IMR-90 (cell line): Measurements from ENCODE around the gene KCNQ1. TPM values are rescaled to one million over a fixed set of nuclear protein-coding genes. Genes with fewer than 3 reads are reported as not detected.

Source experiments
- ATAC-seq: fragments of 200-7000 bp; cut with Tn5 transposase; 2 replicates; pipeline ENCODE4 v1.9.1; 2020; ENCODE audit warnings: low read depth, mild to moderate bottlenecking, moderate library complexity
- BruUV-seq: library from RNA; stranded (reverse); fragments of 400-500 nt; replicated peaks from 2 replicates; lab custom pipeline; 2021; lab: Mats Ljungman, UMichigan
- CTCF ChIA-PET: fragments of 300-600 bp; formaldehyde crosslinking; extraction: SDS; loops from one replicate; lab custom pipeline; 2021; ENCODE audit warnings: antibody characterized with exemption; lab: Yijun Ruan, JAX
- POLR2A ChIA-PET: fragments of 300-600 bp; sonication (Branson Sonifier 250); formaldehyde crosslinking; loops from one replicate; lab custom pipeline; 2022; ENCODE audit warnings: antibody characterized with exemption; ENCODE audit not compliant: unreplicated experiment; lab: Charles Lee
- DNase-seq: peaks from one replicate; pipeline ENCODE4 v3.0.0; 2013
- H2AFZ ChIP-seq: replicated peaks from 2 replicates; pipeline ENCODE3; 2013; ENCODE audit warnings: low read length, mild to moderate bottlenecking; ENCODE audit not compliant: poor library complexity
- H2AK5ac ChIP-seq: 2 replicates; pipeline ENCODE4 v1.6.1; 2013; ENCODE audit warnings: low read depth, low read length, inconsistent platforms
- H2AK9ac ChIP-seq: replicated peaks from 2 replicates; pipeline ENCODE3; 2013; ENCODE audit warnings: mild to moderate bottlenecking, low read depth, low read length, moderate library complexity; ENCODE audit not compliant: poor library complexity
- H2BK120ac ChIP-seq: 2 replicates; pipeline ENCODE4 v1.6.1; 2013; ENCODE audit warnings: low read depth, low read length, inconsistent platforms
- H2BK15ac ChIP-seq: 3 replicates; pipeline ENCODE4 v1.6.1; 2013; ENCODE audit warnings: low read depth, low read length, inconsistent platforms
- H2BK20ac ChIP-seq: 2 replicates; pipeline ENCODE4 v1.6.1; 2013; ENCODE audit warnings: low read depth, mild to moderate bottlenecking, inconsistent platforms, low read length, moderate library complexity
- H2BK5ac ChIP-seq: 2 replicates; pipeline ENCODE4 v1.6.1; 2013; ENCODE audit warnings: mild to moderate bottlenecking, low read depth, low read length, inconsistent platforms; ENCODE audit not compliant: poor library complexity, severe bottlenecking
- H3K14ac ChIP-seq: replicated peaks from 2 replicates; pipeline ENCODE4 v1.6.1; 2013; ENCODE audit warnings: low read depth, low read length, inconsistent platforms
- H3K18ac ChIP-seq: 2 replicates; pipeline ENCODE4 v1.6.1; 2013; ENCODE audit warnings: low read depth, low read length, control low read depth
- H3K23ac ChIP-seq: 2 replicates; pipeline ENCODE4 v1.6.1; 2013; ENCODE audit warnings: low read depth, low read length, inconsistent platforms
- H3K27ac ChIP-seq: 2 replicates; pipeline ENCODE4 v1.5.1; 2013; ENCODE audit warnings: mild to moderate bottlenecking, control low read depth, low read length; ENCODE audit not compliant: insufficient read depth
- H3K27me3 ChIP-seq: 2 replicates; pipeline ENCODE4 v1.6.1; 2013; ENCODE audit warnings: low read length; ENCODE audit not compliant: control insufficient read depth, insufficient read depth
- H3K36me3 ChIP-seq: 2 replicates; pipeline ENCODE4 v1.6.1; 2013; ENCODE audit warnings: low read length, mixed read lengths; ENCODE audit not compliant: control insufficient read depth, insufficient read depth
- H3K4ac ChIP-seq: 2 replicates; pipeline ENCODE4 v1.6.1; 2013; ENCODE audit warnings: low read depth, low read length, inconsistent platforms
- H3K4me1 ChIP-seq: 2 replicates; pipeline ENCODE4 v1.6.1; 2013; ENCODE audit warnings: low read length, mixed read lengths; ENCODE audit not compliant: control insufficient read depth, insufficient read depth
- H3K4me2 ChIP-seq: 2 replicates; pipeline ENCODE4 v1.6.1; 2013; ENCODE audit warnings: low read depth, mild to moderate bottlenecking, control low read depth, low read length, moderate library complexity
- H3K4me3 ChIP-seq: 2 replicates; pipeline ENCODE4 v1.5.1; 2013; ENCODE audit warnings: low read depth, mild to moderate bottlenecking, control low read depth, low read length, moderate library complexity; ENCODE audit not compliant: insufficient read depth
- H3K56ac ChIP-seq: 2 replicates; pipeline ENCODE4 v1.6.1; 2013; ENCODE audit warnings: low read length, inconsistent platforms; ENCODE audit not compliant: insufficient read depth; ENCODE audit errors: extremely low read depth
- H3K79me1 ChIP-seq, 2 experiments: 2 replicates each; pipeline ENCODE4 v1.6.1; 2013; ENCODE audit warnings: low read length in 2 of 2, inconsistent platforms in 1 of 2, low read depth in 1 of 2
- H3K9ac ChIP-seq: 2 replicates; pipeline ENCODE4 v1.6.1; 2013; ENCODE audit warnings: low read depth, low read length, control low read depth
- H3K9me1 ChIP-seq: 2 replicates; pipeline ENCODE4 v1.6.1; 2013; ENCODE audit warnings: low read length, inconsistent platforms; ENCODE audit not compliant: insufficient read depth
- H3K9me3 ChIP-seq: 2 replicates; pipeline ENCODE4 v1.6.1; 2013; ENCODE audit warnings: low read length; ENCODE audit not compliant: control insufficient read depth, insufficient read depth
- H4K20me1 ChIP-seq: 2 replicates; pipeline ENCODE4 v1.6.1; 2013; ENCODE audit warnings: low read length, inconsistent platforms; ENCODE audit not compliant: insufficient read depth
- H4K5ac ChIP-seq: 2 replicates; pipeline ENCODE4 v1.6.1; 2013; ENCODE audit warnings: mild to moderate bottlenecking, low read depth, low read length, control low read depth
- H4K8ac ChIP-seq, 2 experiments: 2 replicates each; pipeline ENCODE4 v1.6.1; 2013; ENCODE audit warnings: low read depth in 2 of 2, low read length in 2 of 2, control low read depth in 1 of 2, inconsistent platforms in 1 of 2
- H4K91ac ChIP-seq: 2 replicates; pipeline ENCODE4 v1.6.1; 2013; ENCODE audit warnings: low read depth, low read length, inconsistent platforms; ENCODE audit not compliant: insufficient read depth
- BHLHE40 ChIP-seq: fragments of 150-350 bp; IDR thresholded peaks from 2 replicates; pipeline ENCODE4 v1.6.1; 2016; ENCODE audit warnings: mild to moderate bottlenecking, low read depth, low read length
- FOS ChIP-seq: fragments of 150-350 bp; IDR thresholded peaks from 2 replicates; pipeline ENCODE4 v1.6.1; 2016; ENCODE audit warnings: low read depth, low read length
- NFE2L2 ChIP-seq: fragments of 150-350 bp; IDR thresholded peaks from 2 replicates; pipeline ENCODE4 v1.6.1; 2016; ENCODE audit warnings: low read depth, mild to moderate bottlenecking, low read length
- POLR2A ChIP-seq: IDR thresholded peaks from 2 replicates; pipeline ENCODE4 v1.6.1; 2012; ENCODE audit warnings: mild to moderate bottlenecking, low read depth, low read length
- RAD21 ChIP-seq: IDR thresholded peaks from 2 replicates; pipeline ENCODE4 v1.6.1; 2012; ENCODE audit warnings: low read length, improper control_type of control experiment
- RCOR1 ChIP-seq: IDR thresholded peaks from 2 replicates; pipeline ENCODE4 v1.6.1; 2012; ENCODE audit warnings: mild to moderate bottlenecking, low read length, improper control_type of control experiment; ENCODE audit not compliant: insufficient replicate concordance
- RFX5 ChIP-seq: IDR thresholded peaks from 2 replicates; pipeline ENCODE4 v1.8.0; 2012; ENCODE audit warnings: low read depth, mild to moderate bottlenecking, low read length, moderate library complexity
- SMC3 ChIP-seq: fragments of 150-350 bp; IDR thresholded peaks from 2 replicates; pipeline ENCODE4 v1.6.1; 2016; ENCODE audit warnings: low read depth, mild to moderate bottlenecking, antibody characterized with exemption, low read length, moderate library complexity
- WGBS, 2 experiments: methylation state at CpG; one replicate each; pipeline versions ENCODE4 v1.1.5 to v1.1.7; 2013; ENCODE audit warnings: missing lambda C conversion rate in 2 of 2; ENCODE audit not compliant: insufficient read length in 1 of 2; ENCODE audit errors: extremely low coverage in 2 of 2; 5-methylcytosine and 5-hydroxymethylcytosine counted together
- dilution Hi-C: fragments of 300-500 bp; cut with HindIII; formaldehyde crosslinking; loops from one replicate; pipeline ENCODE4 v1.14.3; 2018; ENCODE audit warnings: low sequenced_read_pairs; ENCODE audit not compliant: unreplicated experiment
- in situ Hi-C: fragments of 300-500 bp; cut with MboI; formaldehyde crosslinking; loops from 3 replicates; pipeline ENCODE4 v1.14.3; 2019; ENCODE audit warnings: low sequenced_read_pairs, inconsistent platforms, mixed read lengths
- intact Hi-C: fragments of 100-400 bp; cut with micrococcal nuclease; formaldehyde crosslinking; loops from 2 replicates; pipeline ENCODE4 v1.10.0; 2022
- polyA plus RNA-seq, 3 experiments: library from polyadenylated mRNA; depleted of rRNA; stranded (reverse); fragments of >200 nt; gene quantifications; 2 replicates each; pipeline ENCODE4 v1.2.3, GENCODE V29; 2012; ENCODE audit warnings: low replicate concordance in 1 of 3
- total RNA-seq: library from RNA; depleted of rRNA; stranded (reverse); fragments of >200 nt; gene quantifications from 2 replicates; pipeline ENCODE4 v1.2.3, GENCODE V29; 2012
- TF ChIP-seq, protein P1 (sequence below): fragments of 150-350 bp; IDR thresholded peaks from 2 replicates; pipeline ENCODE4 v1.6.1; 2016; ENCODE audit warnings: low read depth, mild to moderate bottlenecking, low read length, moderate library complexity, borderline replicate concordance
- TF ChIP-seq, protein P2 (sequence below): fragments of 150-350 bp; IDR thresholded peaks from 2 replicates; pipeline ENCODE4 v1.6.1; 2017; ENCODE audit warnings: mild to moderate bottlenecking, antibody characterized with exemption, low read length, low read depth
- TF ChIP-seq, protein P3 (sequence below): conservative IDR thresholded peaks from 2 replicates; pipeline ENCODE4 v1.5.1; 2012; ENCODE audit warnings: mild to moderate bottlenecking, low read depth, low read length, improper control_type of control experiment

Gene KCNQ1
- total and polyA plus RNA-seq, 2 of the 4 experiments (the other 2 are of a cell fraction), result 0.07 TPM; not detected in 1

DNA sequence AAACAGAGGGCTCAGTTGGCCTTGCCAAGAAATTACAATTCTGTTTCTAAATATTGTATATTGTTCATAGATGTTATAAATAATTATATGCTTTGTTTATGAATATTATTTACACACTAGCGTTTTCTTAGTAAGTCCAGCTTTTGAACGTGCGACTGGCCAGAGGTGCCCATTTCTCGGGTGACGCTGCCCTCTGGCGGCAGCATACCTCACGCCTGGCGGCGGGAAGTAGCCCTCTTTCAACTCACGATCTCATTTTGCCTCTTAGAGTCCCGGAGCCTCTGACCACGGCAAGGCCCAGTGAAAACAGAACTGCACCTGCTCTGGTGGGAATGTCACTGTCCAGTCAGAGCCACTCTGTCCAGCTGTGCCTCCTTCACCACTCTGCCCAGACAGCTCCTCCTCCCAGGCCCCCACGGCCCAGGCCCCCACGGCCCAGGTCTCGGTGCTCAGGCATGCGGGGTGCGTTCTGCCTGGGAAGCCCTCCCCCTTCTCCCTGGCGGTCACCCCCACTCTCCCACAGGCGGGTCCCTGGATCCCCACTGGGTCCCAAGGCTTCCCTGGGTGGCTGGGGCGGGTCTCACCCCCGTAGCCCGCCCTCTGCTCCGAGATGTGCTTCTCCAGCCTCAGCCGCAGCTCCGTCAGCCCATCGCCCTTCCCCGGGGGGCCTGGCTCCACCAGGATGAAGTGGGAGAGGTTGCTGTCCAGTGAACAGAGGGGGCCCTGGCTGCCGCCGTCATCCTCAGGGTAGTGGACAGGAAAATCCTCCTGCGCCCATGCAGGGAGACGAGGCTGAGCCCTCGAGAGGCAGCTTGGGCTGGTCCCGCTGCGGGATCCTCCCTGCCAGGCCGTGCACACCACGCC, 24.9 kb upstream of the KCNQ1 start:
- Histone ChIP-seq H3K79me1 (no peaks in the 10 kb centered on the region), H3K56ac (no peak overlapping the region), H3K14ac (no peak overlapping the region), H4K8ac (peak overlapping the region in 1 of 2 experiments; percentile 75; a peak in 1 of 4 replicates), H2AK5ac (no peak overlapping the region), H2BK120ac (no peak overlapping the region), H4K91ac (no peak overlapping the region), H3K18ac (no peak overlapping the region), H3K9ac (0 out of 2 replicates have a peak overlapping the region, but pooled peaks have one; percentile 48), H4K20me1 (no peaks in the 10 kb centered on the region), H3K4me2 (no peak overlapping the region), H3K27me3 (peaks cover 5% of the 10 kb centered on the region; the same call in 1 of the 2 replicates), H3K9me1 (no peaks in the 10 kb centered on the region), H2AFZ (peak overlapping the region; percentile 91), H3K27ac (no peak overlapping the region), H3K36me3 (no peaks in the 10 kb centered on the region), H2BK5ac (no peak overlapping the region), H2BK20ac (no peak overlapping the region), H2AK9ac (peak overlapping the region; percentile 63), H4K5ac (no peak overlapping the region; the same call in 1 of the 2 replicates), H3K4me3 (no peak overlapping the region), H3K4ac (no peak overlapping the region), H3K23ac (no peak overlapping the region), H3K4me1 (no peaks in the 10 kb centered on the region), H2BK15ac (no peak overlapping the region), H3K9me3 (no peaks in the 10 kb centered on the region)
- 84% methylated on average over 12 of the region's 36 CpGs; no CpG with 5 or more reads in 1 of the 2 experiments for WGBS, 2 experiments
- ATAC-seq, result peak; percentile 51
- TF ChIP-seq RAD21 (peak; percentile 92), FOS (no peak), RFX5 (no peak), BHLHE40 (peak; percentile 77), NFE2L2 (no peak), RCOR1 (no peak), SMC3 (peak; percentile 96), POLR2A (no peak)
- TF ChIP-seq, protein P1, sequence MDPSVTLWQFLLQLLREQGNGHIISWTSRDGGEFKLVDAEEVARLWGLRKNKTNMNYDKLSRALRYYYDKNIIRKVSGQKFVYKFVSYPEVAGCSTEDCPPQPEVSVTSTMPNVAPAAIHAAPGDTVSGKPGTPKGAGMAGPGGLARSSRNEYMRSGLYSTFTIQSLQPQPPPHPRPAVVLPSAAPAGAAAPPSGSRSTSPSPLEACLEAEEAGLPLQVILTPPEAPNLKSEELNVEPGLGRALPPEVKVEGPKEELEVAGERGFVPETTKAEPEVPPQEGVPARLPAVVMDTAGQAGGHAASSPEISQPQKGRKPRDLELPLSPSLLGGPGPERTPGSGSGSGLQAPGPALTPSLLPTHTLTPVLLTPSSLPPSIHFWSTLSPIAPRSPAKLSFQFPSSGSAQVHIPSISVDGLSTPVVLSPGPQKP, result no peak
- TF ChIP-seq, protein P2, sequence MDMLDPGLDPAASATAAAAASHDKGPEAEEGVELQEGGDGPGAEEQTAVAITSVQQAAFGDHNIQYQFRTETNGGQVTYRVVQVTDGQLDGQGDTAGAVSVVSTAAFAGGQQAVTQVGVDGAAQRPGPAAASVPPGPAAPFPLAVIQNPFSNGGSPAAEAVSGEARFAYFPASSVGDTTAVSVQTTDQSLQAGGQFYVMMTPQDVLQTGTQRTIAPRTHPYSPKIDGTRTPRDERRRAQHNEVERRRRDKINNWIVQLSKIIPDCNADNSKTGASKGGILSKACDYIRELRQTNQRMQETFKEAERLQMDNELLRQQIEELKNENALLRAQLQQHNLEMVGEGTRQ, result no peak
- TF ChIP-seq, protein P3, sequence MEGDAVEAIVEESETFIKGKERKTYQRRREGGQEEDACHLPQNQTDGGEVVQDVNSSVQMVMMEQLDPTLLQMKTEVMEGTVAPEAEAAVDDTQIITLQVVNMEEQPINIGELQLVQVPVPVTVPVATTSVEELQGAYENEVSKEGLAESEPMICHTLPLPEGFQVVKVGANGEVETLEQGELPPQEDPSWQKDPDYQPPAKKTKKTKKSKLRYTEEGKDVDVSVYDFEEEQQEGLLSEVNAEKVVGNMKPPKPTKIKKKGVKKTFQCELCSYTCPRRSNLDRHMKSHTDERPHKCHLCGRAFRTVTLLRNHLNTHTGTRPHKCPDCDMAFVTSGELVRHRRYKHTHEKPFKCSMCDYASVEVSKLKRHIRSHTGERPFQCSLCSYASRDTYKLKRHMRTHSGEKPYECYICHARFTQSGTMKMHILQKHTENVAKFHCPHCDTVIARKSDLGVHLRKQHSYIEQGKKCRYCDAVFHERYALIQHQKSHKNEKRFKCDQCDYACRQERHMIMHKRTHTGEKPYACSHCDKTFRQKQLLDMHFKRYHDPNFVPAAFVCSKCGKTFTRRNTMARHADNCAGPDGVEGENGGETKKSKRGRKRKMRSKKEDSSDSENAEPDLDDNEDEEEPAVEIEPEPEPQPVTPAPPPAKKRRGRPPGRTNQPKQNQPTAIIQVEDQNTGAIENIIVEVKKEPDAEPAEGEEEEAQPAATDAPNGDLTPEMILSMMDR, result peak; percentile 94
- POLR2A ChIA-PET, result no interaction called here
- no TSS peak for BruUV-seq
- in situ Hi-C loops (loop anchor here (5.0 to 10.0 kb wide), 3 partner anchors 108 to 475 kb away; no protein-coding TSS in a partner anchor), dilution Hi-C loops (no loop called here), intact Hi-C loops (loop anchor here (1.0 kb wide), 4 partner anchors 20 to 254 kb away; partner anchors contain the start of gene TSSC4)
- peak; percentile 72 for DNase-seq
- CTCF ChIA-PET, result interaction anchor here (0.6 to 3.3 kb wide), 8 partner anchors 9 to 234 kb away, joined by 3 to 73 read pairs (median 4); partner anchors contain the start of genes C11orf21, TSPAN32 and TSSC4
